AG10803 (cell line): Measurements from ENCODE around the gene CLMN.

Experiments used
- DNase-seq: peaks from one replicate; pipeline ENCODE4 v3.0.0; 2010; ENCODE audit warnings: low read depth
- H3K4me3 ChIP-seq: 2 replicates; pipeline ENCODE4 v1.5.1; 2011; ENCODE audit warnings: mild to moderate bottlenecking, low read length, control low read depth
- CTCF ChIP-seq: conservative IDR thresholded peaks from 2 replicates; pipeline ENCODE4 v1.5.1; 2011; ENCODE audit warnings: mild to moderate bottlenecking, low read length, control low read depth, inconsistent platforms

CLMN gene

GRCh38 chr14:95310635-95311380, 8.9 kb downstream of the CLMN start:
- TF ChIP-seq CTCF = no peak
- H3K4me3 ChIP-seq = no peak overlapping the region
- no peak for DNase-seq

GRCh38 chr14:95309261-95310051, 10.3 kb downstream of the CLMN start:
- no peak overlapping the region for H3K4me3 ChIP-seq
- TF ChIP-seq CTCF = no peak
- DNase-seq = no peak

GRCh38 chr14:95308073-95308472, 11.6 kb downstream of the CLMN start:
- no peak for DNase-seq
- no peak for TF ChIP-seq CTCF

GRCh38 chr14:95307402-95308041, 12.2 kb downstream of the CLMN start:
- TF ChIP-seq CTCF = no peak
- no peak overlapping the region for H3K4me3 ChIP-seq
- no peak for DNase-seq

More at GRCh38 chr14:95308073-95308472, 11.6 kb downstream of the CLMN start:
- no peak overlapping the region for H3K4me3 ChIP-seq

DNA sequence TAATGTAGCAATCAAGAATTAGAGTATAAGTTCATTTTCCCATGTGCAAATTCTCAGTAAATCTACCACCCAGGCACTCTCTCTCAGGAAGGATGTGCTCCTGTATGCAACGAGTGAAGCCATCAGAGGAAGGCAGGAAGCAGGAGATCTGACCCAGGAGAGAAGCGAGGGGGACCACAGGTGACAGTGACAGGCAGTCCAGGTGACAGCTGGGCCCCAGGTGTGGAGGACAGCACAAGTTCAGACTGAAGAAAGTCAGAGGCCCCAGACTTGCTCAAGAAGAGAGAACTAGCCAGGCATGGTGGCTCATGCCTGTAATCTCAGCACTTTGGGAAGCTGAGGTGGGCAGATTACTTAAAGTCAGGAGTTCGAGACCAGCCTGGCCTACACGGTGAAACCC, 13.8 kb downstream of the CLMN start:
- TF ChIP-seq CTCF = no peak
- H3K4me3 ChIP-seq = no peak overlapping the region
- no peak for DNase-seq

DNA sequence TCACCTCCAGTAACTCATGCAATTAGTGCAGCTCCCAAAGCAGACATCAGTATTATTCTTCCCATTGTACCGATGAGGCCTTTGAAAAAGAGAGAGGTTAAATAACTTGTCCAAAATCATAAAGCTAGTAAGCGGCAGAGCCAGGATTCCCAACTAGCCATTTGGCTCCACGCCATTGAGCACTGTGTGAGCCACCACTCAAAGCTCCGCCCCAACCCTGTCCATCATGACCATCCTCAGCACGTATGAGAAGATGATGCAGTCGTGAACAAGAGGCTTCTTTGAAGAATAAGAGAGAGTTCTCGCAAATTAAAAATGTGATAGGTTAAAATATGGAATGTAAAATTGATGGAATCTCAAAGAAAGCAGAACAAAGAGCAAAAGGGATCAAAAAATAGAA, 14.6 kb downstream of the CLMN start:
- DNase-seq = no peak
- no peak for TF ChIP-seq CTCF
- H3K4me3 ChIP-seq = no peak overlapping the region
